Measurements from ENCODE around the gene LCN1.

LCN1 gene

DNA sequence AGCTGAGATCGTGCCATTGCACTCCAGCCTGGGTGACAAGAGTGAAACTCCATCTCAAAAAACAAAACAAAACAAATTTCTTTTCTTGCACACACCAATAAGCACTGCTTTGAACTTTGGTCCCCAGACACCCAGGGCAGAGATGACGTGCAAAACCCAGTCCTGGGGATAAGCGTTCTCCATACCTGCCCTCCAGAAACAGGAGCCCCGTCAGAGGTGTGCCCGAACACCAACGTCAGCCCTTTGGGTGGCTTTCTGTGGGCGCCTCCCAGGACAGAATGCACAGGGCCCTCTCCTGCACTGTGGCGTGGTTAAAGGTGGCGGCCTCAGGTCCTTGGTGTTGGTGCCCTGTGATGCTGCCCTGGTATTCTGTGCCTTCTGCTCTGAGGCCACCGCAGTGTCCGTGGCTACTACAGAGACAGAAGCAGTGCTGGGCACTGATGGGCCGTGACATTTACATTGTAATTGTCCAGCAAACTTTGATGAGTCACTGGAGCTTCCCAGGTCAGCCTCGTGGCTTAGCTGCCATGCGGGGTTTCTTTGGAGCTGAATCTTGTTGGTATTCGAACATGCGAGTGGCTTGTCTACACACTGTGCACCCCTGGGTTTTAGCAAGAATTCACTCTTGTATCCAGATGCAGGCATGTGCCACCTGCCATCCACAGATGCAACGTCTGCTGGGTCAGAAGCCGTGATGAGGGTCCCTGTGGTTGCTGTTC is 31.9 kb upstream of the LCN1 start:
- no peak for DNase-seq

DNA sequence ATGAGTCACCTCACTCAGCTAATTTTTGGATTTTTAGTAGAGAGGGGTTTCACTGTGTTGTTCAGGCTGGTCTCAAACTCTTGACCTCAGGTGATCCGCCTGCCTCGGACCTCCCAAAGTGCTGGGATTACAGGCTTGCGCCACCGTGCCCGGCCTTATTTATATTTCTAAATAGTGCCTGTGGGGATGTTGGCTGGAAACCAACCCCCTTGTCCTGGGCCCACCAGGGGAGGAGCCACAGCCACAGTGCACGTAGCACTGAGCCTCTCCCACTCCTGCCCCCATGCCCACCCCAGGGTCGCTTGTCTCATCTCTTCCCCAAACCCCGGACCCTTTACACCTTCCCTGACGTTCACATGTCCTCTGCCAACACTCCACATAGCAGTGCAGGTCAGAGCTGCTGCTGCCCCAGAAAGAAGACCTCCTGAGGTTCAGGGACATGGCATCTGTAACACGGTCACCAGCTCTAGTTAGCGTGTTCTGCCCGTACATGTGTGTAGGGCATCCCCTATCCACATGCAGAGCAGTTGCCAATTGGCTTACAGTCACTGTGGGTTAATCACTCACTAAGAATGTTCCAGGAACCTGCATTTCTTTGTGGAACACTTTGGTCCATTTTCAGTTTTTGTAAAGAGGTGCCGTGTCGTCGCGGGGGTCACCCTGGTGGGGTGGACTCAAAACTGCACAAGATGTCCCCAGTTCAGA is 30.9 kb upstream of the LCN1 start:
- DNase-seq = no peak

DNA sequence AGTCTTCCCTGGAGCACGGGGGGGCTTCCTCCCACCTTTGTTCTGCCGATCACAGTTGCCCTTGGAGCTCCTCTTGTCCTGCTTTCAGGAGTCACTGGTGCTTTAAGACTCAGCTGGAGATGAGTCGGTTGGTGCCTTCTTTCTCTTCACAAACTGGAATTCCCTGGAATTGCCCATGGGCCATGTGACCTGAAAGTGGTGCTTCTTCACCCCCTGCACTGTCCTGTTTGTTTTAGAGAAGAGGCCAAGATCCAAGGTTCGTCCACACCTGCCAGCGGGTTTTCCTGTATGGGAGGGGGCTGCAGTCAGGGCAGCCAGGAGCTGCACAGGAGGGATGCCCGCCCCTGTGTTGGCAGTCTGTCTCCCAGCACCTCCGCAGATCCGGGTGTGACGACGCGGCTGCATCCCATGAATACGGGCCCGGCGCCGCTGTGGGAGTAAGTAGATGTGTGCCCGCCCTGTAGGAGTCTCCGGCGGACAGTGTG is 30.2 kb upstream of the LCN1 start:
- no peak for DNase-seq

DNA sequence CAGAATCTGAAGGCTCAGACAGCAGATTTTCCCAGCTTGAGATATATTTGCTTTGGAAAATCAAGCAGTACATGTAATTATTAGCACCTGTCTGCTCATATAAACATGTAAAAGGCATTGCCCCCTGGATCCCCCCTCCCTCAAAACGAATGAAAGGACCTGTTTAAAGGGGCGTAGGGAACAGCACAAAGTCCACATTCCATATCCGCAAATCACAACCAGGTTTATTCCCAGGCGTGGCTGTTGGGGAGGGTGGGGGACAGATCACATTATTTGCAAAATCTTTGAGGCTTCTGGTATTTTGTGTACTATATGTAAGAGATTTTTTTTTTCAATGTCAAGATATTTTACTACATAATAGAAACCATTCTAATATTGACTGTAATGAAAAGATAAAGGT is 29.5 kb upstream of the LCN1 start:
- DNase-seq = no peak

DNA sequence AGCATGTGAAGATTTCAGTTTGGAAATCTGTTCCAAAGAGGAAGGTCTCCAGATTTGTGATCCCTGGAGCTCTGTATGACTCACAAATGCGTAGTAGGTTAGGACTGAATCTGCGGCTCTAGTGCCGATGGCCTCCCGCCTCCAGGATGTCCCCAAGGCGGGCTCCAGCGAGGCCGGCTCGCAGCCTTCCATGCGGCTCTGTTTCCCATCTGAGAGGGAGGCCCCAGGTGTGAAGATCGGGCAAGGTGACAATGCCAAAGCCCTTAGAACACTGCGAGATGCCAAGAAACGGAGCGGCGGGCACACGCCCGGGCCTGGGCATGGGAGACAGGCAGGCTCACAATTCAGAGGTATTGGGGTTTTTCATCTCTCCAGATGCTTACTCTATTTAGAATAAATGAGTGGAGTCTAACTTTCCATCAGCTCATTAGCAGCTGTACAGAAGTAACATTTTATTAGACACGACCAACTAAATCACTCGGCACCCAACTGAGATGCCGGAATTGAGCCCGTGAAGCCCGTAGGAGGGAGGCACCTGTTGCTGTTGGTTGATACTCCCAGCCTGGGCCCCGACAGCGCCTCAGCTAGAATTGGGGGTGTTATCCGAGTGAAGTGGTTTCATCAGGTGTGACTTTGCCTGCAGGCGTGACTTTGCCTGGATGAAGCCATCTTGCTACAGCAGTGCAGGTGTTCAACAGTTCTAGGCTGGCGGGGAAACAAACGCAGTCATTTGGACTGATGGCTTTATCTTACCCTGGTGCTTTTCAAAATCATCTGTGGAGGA is 28.2 kb upstream of the LCN1 start:
- no peak for DNase-seq

DNA sequence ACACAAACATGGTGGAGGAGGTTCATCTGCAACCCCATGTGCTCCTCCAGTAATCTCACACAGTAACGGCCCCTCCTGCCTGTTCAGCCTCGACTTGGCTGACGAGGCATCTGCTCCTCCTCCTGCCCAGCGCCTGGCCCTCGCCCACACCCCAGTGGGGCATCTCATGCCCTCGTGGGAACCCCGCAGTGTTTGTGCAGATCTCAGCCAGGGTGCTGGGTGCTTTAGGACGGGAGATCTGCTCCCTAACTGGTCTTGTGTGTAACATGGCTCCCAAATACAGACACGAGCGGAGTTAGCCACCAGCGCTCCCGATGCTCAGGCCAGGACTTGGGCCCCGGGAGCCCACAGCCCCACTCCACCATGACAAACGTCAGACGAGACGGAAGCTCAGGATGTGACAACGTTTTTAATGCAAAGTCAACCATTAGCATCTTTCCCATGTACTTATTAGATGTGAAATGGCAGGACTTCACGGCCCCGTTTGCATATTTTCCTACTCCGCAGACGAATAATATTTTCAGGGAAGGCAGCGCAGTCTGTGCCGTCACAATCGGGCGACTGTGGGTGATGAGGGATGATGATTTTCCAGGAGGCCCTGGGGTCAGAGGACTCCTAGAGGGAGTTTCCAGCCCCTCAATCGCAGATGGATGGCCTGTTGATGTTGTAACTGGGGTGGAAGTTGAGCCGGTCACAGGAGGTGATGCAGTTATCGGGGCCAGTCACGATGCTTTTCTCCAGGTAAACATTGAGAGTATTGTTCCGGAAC is 26.3 kb upstream of the LCN1 start:
- DNase-seq = no peak

DNA sequence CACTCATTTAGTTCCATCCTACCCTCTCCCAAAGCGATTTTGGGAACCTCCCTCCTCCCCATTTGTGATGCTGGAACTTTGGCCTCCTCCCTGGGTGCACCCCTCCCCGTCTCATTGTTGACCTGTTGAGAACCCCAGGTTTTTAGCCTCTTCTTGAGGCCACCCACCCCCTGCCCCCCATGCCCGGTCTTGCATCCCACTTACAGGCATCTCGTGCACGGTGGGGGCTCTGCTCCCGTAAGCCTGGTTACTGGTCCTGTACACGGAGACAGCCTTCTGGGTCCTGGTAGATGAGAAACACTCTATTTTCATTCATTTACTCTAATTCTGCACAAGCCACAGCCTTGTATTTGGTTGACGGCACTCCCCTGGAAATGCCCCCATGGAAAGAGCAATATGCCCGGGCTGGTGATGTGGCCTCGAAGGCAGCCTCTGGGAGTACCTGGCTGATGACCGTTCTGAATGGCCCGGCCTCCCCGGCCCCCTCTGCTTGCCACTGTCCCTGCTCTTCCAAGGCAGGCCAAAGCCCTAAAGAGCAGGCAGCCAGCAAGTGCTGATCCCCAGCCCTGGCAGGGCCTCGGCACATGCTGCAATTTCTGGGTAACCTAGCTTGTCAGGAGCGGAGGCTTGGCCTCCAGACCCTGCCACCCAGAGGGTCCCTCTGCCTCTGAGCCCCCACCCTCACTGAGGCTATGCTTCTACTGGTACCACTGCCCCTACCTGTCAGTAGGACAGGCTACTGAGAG is 22.7 kb upstream of the LCN1 start:
- no peak for DNase-seq

DNA sequence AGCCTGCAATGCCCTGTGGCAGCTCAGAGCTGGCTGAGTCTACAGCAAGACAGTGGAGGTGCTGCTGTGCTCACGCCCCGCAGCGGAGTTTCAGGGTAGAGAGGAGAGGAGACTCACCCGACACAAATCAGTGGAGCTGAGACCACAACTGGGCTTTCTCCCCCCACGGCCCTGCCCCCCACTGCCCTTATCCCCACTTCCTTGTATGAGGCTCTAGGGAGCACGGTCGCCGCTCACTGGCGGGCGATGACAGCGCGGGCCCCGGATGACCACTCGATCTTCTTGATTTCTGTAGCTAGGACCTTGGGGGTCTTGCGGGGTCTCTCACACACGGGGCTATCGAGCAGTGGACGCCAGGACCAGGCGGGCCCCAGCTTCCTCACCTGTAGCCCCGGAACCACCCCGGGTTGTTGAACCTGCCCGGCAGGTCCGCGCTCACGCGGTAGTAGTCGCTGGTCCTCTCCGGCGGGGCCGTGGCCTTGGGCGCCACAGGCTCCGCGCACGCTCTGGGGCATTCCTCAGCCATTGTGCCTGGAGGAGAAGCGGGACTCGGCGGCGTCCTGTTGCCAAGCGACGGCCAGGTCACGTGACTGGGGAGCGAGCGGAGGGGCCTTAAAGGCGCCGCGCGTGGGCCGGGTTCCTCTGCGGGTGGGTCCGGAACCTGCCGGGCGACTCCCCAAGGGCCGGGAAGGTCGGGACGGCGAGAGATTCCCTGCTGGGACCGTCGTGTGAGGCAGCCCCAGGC is 21.7 kb upstream of the LCN1 start:
- DNase-seq = peak; percentile 70

DNA sequence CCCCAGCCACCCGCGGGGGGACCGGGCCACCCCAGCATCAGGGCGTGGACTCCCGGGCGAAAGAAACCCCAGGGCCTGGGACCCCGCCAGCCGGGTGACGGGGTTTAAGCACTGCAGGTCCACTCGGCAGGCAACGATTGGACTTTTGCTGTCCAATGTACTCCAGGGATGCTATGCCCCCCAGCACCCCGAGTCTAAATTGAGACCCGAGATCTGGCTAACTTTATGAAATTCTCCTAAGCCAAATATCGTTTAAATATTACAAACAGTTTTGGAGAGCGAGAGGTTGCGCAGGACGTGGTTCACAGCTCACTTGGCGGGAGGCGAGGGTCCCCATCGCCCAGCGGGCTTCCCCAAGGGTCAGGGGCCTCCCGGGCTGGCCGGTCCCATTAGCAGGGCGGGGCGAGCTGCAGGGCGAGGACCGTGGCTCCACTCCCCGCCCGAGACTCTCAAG is 21.1 kb upstream of the LCN1 start:
- DNase-seq = no peak

DNA sequence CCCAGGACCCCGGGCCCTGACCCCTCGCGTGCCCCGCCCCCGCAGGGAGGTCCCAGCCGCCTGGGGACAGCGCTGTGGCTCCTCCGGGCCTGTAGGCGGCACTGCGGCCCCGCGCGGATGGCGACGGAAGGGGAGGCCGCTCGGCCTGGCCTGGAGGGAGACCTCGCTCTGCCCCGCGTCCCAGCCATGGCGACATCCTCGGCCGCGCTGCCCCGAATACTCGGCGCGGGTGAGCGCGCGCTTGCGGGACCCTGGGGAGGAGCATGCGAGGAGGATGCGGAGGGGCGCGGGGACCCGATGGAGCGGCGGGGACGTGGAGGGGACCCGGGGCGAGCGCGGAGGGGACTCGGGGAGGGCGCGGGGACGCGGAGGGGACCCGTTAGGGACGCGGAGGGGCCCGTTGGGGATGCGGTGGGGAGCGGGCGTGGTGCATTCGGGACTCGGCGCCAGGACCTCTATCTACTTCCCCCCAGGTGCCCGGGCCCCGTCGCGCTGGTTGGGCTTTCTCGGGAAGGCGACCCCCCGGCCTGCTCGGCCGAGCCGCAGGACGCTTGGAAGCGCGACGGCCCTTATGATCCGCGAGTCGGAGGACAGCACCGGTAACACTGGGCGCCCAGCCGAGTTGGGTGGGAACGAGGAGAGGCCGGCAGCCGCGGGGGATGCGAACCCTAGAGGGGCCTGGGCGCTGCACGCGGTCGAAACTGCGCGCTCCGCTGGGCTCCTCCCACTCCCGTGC is 20.5 kb upstream of the LCN1 start, which contains the start of gene MRPS2:
TSS of gene MRPS2 (plus strand) at position 158 of the 736 bp plus-strand sequence. CDS start at position 187, 29 bp downstream.
- peak; percentile 81 for DNase-seq

DNA sequence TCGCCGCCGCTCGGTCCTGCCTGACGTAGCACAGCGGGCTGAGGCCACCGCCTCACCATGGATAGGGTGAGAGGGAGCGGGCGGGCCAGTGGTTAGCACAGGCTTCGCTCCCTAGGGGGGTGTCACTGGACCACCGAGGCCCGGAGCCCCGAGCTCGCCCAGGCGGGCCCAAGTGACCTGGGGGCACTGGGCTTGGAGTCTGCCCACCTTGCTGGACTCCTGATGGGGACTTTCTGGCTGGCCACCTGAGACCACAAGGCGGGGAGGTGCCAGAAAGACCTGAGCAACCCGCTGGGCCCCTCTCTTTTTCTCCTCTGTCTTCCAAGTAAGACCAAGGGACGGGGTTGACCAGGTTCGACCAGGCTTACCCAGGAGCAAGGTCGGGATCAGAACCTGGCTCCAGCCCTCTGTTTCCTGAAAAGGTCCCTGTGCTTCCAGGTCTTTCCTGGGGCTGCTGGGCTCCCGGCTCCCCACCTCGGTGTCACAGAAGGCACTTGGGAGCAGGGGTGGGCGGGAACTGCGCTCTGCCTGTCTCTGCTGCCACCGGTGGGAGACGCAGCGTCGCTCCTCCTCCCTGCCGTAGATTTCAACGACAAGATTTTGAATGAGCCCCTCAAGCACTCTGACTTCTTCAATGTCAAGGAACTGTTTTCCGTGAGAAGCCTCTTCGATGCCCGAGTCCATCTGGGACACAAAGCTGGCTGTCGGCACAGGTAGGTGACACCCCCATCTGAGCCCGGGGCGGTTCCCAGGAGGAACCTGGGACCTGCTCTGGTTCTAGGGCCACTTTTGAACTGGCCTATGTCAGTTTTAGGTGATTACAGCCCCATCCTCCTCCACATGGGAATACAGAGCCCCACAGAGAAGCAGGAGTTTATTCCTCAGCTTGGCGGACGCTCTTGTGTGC is 19.7 kb upstream of the LCN1 start:
- DNase-seq = peak; percentile 40

DNA sequence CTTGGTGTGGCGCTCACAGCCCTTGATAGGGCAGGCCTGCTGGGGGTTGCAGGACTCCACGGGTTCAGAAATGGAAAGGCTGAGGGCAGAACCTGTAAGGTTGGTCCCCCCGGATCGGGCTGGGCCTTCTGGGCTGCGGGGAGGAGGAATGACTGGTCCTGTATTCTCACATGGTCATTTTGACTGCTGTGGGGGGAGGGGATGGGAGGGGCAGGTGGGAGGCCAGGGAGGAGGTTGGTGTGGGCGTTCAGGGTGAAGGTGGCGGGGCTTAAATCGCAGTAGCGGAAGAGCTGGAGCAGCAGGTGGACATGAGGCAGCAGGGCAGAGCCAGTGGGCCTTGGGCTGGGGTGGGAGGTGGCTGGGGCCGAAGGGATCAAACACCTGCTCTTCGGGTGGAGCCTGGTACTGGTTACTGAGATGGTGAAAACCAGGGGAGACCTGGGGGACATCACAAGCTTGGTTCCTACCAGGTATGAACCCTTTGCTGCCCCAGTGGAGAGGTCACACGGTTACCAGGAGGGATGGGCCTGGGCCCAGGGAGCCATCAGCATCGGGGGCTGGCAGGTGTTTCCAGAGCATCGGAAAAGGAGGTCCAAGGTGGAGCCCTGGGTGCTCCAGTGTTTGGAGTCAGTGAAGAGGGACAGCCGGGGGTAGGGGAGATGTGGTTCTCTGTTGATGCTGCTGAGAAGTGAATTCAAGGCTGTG is 18.9 kb upstream of the LCN1 start:
- DNase-seq = no peak

DNA sequence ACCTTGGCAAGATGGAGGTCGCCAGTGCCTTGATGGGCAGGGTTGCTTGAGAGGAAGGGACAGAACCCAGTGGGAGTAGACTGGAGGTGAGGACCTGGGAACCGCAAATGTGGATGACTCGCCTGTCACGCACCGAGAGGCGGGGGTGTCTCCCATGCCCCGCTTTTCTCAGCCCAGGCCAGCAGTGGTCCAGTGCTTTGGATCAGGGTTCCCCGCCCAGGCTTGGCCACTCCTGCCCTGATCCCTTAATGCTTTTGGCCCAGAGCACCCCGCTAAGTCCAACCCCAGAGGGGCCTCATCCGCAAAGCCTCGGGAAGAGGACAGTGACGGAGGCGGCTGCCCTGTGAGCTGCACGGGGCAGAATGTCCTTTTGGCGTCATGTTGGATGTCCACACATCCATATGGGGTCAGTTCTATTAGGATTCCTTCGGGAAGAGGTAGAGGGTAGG is 18.3 kb upstream of the LCN1 start:
- DNase-seq = no peak

DNA sequence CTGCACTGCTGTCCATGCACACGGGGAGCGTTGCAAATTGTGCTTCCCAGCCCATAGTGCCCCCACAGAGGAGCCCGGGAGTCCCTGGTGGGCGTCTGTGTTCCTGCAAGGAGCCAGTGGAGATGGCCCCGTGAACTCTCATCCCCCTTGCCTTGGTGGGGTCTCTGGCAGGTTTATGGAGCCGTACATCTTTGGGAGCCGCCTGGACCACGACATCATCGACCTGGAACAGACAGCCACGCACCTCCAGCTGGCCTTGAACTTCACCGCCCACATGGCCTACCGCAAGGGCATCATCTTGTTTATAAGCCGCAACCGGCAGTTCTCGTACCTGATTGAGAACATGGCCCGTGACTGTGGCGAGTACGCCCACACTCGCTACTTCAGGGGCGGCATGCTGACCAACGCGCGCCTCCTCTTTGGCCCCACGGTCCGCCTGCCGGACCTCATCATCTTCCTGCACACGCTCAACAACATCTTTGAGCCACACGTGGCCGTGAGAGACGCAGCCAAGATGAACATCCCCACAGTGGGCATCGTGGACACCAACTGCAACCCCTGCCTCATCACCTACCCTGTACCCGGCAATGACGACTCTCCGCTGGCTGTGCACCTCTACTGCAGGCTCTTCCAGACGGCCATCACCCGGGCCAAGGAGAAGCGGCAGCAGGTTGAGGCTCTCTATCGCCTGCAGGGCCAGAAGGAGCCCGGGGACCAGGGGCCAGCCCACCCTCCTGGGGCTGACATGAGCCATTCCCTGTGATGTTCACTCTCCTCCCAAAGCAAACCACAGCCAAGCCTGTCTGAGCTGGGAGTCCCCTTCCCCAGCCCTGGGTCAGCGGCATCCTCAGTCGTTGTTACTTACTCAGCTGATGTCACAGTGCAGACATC is 17.6 kb upstream of the LCN1 start:
- DNase-seq = no peak

DNA sequence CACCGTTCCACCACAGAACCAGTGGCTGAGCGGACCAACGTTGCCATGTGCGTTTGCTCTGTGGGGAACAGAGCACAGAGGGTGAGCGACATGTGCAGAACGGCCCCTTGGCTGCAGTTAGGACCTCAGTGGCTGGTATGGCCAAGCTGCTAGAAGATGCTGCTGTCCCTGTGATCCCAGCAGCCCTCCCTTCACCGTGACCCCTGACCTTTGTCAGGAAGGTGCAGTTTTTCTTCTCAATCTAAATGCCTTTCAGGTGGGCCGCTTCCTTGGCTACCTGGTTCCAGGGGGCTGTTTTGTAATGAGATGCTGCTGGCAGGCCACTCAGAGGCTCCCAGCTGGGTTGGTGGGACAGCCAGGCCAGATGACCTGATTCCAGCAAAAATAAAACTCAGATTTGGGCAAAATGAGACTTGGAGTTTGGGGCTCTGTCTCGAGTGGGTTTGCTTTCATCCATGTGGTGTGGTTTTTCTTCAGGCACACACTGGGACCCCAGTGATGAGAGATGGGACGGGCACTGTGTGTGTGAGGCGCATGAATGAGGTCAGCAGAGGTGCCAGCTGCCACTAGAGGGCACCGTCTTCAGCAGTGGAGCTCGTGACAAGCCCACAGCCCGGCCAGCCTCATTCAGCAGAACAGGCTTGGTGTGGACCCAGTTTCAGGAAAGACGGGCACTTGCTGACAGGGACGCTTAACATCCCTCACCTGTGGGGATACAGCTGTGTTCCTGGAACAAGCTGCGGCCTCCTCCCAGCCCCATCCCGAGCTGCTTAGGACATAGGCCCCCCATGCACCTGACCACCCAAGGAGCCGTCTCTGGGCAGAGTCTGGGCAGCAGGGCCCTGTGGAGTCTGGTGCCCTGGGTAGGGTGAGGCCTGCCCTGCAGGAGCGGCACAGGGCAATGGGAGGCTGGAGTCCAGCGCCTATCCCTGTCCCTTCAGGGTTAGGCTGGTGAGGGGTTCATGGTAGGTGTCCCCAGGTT is 16.7 kb upstream of the LCN1 start:
- DNase-seq = peak; percentile 41
